Nephron (organoid): ENCODE measurements around the gene KLK15.
A peak's percentile ranks its signal among the peaks of the same experiment; 100 is the strongest.

Experiments used
- H3K27ac Mint-ChIP-seq, 3 experiments: 2 replicates each; pipeline ENCODE4 v1.8.0; 2020; ENCODE audit warnings: mixed read lengths in 3 of 3, mild to moderate bottlenecking in 2 of 3, moderate library complexity in 1 of 3
- H3K27me3 Mint-ChIP-seq: 2 replicates; pipeline ENCODE4 v1.8.0; 2021; ENCODE audit warnings: low read depth, mild to moderate bottlenecking, moderate library complexity, mixed read lengths
- H3K36me3 Mint-ChIP-seq: 2 replicates; pipeline ENCODE4 v1.8.0; 2020; ENCODE audit warnings: low read depth, mixed read lengths
- H3K4me1 Mint-ChIP-seq: 2 replicates; pipeline ENCODE4 v1.8.0; 2020; ENCODE audit warnings: mixed read lengths
- H3K4me3 Mint-ChIP-seq, 3 experiments: 2 replicates each; pipeline ENCODE4 v1.8.0; 2020; ENCODE audit warnings: mild to moderate bottlenecking in 3 of 3, mixed read lengths in 3 of 3, moderate library complexity in 2 of 3
- H3K9me3 Mint-ChIP-seq: 2 replicates; pipeline ENCODE4 v1.8.0; 2020; ENCODE audit warnings: mixed read lengths
- CTCF ChIP-seq, 3 experiments: fragments of 200-600 bp; sonication (generic); IDR thresholded peaks; one replicate each; pipeline ENCODE4 v1.5.0; 2021; ENCODE audit warnings: antibody characterized with exemption in 3 of 3; ENCODE audit not compliant: unreplicated experiment in 3 of 3

KLK15 gene

DNA sequence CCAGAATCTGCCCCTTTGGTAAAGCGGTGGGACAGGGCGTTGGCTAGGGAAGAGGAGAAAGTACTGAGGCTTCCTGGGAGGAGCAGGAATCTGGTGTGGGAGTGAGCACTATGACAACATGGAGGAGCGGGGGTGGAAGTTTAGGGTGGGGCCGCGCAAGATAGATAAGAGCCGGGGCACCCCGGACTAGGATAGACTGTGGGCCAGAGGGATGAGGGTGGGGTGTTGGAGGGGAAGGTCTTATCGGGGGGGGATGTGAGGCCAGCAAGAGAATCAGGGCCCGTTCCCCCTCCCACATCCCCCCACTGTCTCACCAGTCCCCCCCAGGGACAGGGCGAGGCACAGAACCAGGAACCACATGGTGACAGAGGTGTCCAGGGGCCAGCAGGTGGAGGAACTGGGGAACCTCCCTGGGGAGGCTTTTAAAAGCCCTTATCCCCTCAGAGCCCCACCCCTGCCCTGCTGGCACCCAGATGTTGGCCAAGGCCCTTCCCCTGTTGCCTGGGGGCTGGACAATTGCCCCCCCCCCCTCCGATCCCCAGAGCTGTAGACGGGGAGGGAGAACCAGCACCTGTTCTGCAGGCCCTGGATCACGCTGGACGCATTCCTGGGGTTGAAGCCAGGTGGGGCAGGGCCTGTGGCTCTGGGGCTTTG is 9.9 kb downstream of the KLK15 start, which contains the start of gene KLK1:
Gene KLK1 (minus strand): TSS at position 399 of the 654 bp plus-strand sequence. CDS start 39 bp downstream, at position 360.
- Mint-ChIP-seq H3K27ac (no peak within 1 kb of the TSS), H3K4me1 (peaks cover 17% of the 10 kb centered on the region), H3K27me3 (peaks cover 75% of the 10 kb centered on the region)

DNA sequence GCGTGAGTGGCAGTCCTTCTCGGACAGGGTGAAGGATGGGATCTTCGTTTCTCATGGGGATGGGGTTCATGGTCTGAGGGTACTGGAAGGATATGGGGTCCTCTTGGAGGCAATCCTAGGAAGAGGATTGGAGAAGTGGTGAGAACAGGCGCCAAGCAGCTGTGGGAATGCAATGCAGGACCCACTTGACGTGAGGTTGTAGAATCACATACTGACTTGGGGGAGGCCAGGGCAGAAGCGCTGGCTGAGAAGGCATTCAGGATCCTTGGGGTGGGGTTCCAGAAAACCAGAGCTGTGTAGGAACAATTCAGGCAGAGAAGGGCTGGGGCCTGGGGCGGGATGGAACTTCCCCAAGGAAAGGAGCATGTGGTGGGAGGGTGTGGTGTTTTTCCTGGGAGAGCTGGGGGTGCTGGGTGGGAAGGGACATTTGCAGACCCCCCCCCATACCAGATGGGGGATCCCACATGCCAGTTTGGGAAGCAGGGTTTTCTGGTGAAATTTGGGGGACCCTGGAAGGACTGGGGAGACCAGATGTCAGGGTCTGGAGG is 10.6 kb downstream of the KLK15 start:
- Mint-ChIP-seq H3K9me3 (no peaks in the 10 kb centered on the region), H3K27ac (no peak overlapping the region), H3K27me3 (peaks cover 79% of the 10 kb centered on the region), H3K36me3 (no peaks in the 10 kb centered on the region), H3K4me1 (peaks cover 17% of the 10 kb centered on the region), H3K4me3 (no peak overlapping the region)
- TF ChIP-seq CTCF (IDR thresholded peaks at IDR 0.05; ENCODE audit: unreplicated experiment in 3 of 3), result no peak

More for the DNA sequence above, 9.9 kb downstream of the KLK15 start, which contains the start of gene KLK1:
- no peak for TF ChIP-seq CTCF (IDR thresholded peaks at IDR 0.05; ENCODE audit: unreplicated experiment in 3 of 3)
- H3K4me3 Mint-ChIP-seq, result no peak within 1 kb of the TSS
- no peaks in the 10 kb centered on the region for H3K36me3 Mint-ChIP-seq
- H3K9me3 Mint-ChIP-seq, result no peaks in the 10 kb centered on the region

- Mint-ChIP-seq H3K4me3 (no peak overlapping the region), H3K27me3 (peaks cover 85% of the 10 kb centered on the region), H3K27ac (no peak overlapping the region), H3K36me3 (no peaks in the 10 kb centered on the region), H3K4me1 (peaks cover 17% of the 10 kb centered on the region), H3K9me3 (no peaks in the 10 kb centered on the region)
- TF ChIP-seq CTCF (IDR thresholded peaks at IDR 0.05; ENCODE audit: unreplicated experiment in 3 of 3), result no peak
Observed at GRCh38 chr19:50821622-50822021, 11.8 kb downstream of the KLK15 start.

DNA sequence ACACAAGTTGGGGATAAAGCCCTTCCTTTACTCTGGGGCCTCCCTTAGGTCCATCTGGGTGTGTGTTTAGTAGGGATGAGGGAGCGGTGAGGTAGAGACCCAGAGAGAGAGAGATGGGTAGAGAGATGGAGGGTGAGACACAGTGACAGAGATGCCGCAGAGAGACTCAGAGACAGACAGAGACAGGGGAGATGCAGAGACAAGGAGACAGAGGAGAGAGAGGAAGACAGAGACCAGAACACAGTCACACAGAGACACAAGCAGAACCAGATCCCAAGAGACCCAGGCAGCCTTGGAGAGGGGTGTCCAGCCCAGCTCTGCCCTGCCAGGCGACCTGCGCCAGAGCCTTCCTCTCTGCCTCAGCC is 12.1 kb downstream of the KLK15 start:
- peaks cover 87% of the 10 kb centered on the region for H3K27me3 Mint-ChIP-seq
- no peaks in the 10 kb centered on the region for H3K36me3 Mint-ChIP-seq
- no peak overlapping the region for H3K27ac Mint-ChIP-seq
- H3K4me1 Mint-ChIP-seq, result peaks cover 17% of the 10 kb centered on the region
- H3K9me3 Mint-ChIP-seq, result peaks cover 2% of the 10 kb centered on the region
- H3K4me3 Mint-ChIP-seq, result no peak overlapping the region
- no peak for TF ChIP-seq CTCF (IDR thresholded peaks at IDR 0.05; ENCODE audit: unreplicated experiment in 3 of 3)

- no peaks in the 10 kb centered on the region for H3K36me3 Mint-ChIP-seq
- H3K27me3 Mint-ChIP-seq, result peaks cover 88% of the 10 kb centered on the region
- peak overlapping the region; percentile 1 to 64 (median 5) for H3K4me3 Mint-ChIP-seq
- peaks cover 5% of the 10 kb centered on the region for H3K9me3 Mint-ChIP-seq
- H3K4me1 Mint-ChIP-seq, result peaks cover 17% of the 10 kb centered on the region
- H3K27ac Mint-ChIP-seq, result peak overlapping the region in 2 of 3 experiments; percentile 23 to 34
- no peak for TF ChIP-seq CTCF (IDR thresholded peaks at IDR 0.05; ENCODE audit: unreplicated experiment in 3 of 3)
Observed at GRCh38 chr19:50820549-50821247, 12.7 kb downstream of the KLK15 start.
